ENCODE results near the gene PDE4B. TPM values are rescaled to one million over a fixed set of nuclear protein-coding genes. Genes with fewer than 3 reads are reported as not detected.
"Not testable (repeated sequence)": the region's sequence is repeated elsewhere in the genome, so short reads cannot be mapped to it uniquely, and the experiment has no call there.

The PDE4B gene
- polyA plus RNA-seq, 6 donors from 2014 or later: 126 to 400 (median 150) TPM

- H3K9me3 Mint-ChIP-seq: peaks cover 0 to 4% (median 0%) of the 10 kb centered on the region in 7 donors
- no peaks in the 10 kb centered on the region for H3K4me1 Mint-ChIP-seq
- DNase-seq (no peak), ATAC-seq (ENCODE audit: low read depth in 2 of 2) (no peak)
- H3K27ac Mint-ChIP-seq: peak overlapping the region in 1 of 6 donors; percentile 65
- no peak overlapping the region for H3K4me3 Mint-ChIP-seq
- peaks cover 0 to 42% (median 0%) of the 10 kb centered on the region in 3 donors for H3K27me3 Mint-ChIP-seq
- no peaks in the 10 kb centered on the region for H3K36me3 Mint-ChIP-seq
Measured at GRCh38 chr1:66084442-66084841, 291.7 kb downstream of the PDE4B start.

- DNase-seq (no peak), ATAC-seq (ENCODE audit: low read depth in 2 of 2) (no peak)
- no peaks in the 10 kb centered on the region for H3K4me1 Mint-ChIP-seq
- peaks cover 0 to 40% (median 0%) of the 10 kb centered on the region in 3 donors for H3K27me3 Mint-ChIP-seq
- H3K9me3 Mint-ChIP-seq: peaks cover 0 to 4% (median 0%) of the 10 kb centered on the region in 7 donors
- H3K36me3 Mint-ChIP-seq: no peaks in the 10 kb centered on the region
- H3K27ac Mint-ChIP-seq: no peak overlapping the region
- no peak overlapping the region for H3K4me3 Mint-ChIP-seq
Measured at GRCh38 chr1:66085600-66085999, 292.9 kb downstream of the PDE4B start.

- Mint-ChIP-seq H3K36me3 (no peaks in the 10 kb centered on the region), H3K27me3 (peaks cover 0 to 22% (median 0%) of the 10 kb centered on the region in 3 donors), H3K4me1 (no peaks in the 10 kb centered on the region), H3K4me3 (no peak overlapping the region), H3K9me3 (peaks cover 0 to 4% (median 0%) of the 10 kb centered on the region in 7 donors), H3K27ac (peak overlapping the region in 1 of 6 donors; percentile 1)
- DNase-seq: no peak
- no peak for ATAC-seq (ENCODE audit: low read depth in 2 of 2)
Measured at GRCh38 chr1:66088787-66089186, 296.1 kb downstream of the PDE4B start.

- ATAC-seq (ENCODE audit: low read depth in 2 of 2): no peak
- Mint-ChIP-seq H3K4me1 (no peaks in the 10 kb centered on the region), H3K27me3 (peaks cover 0 to 1% (median 0%) of the 10 kb centered on the region in 3 donors), H3K36me3 (no peaks in the 10 kb centered on the region), H3K27ac (no peak overlapping the region), H3K9me3 (peaks cover 0 to 4% (median 0%) of the 10 kb centered on the region in 7 donors), H3K4me3 (no peak overlapping the region)
- DNase-seq: no peak
Measured at GRCh38 chr1:66090859-66091457, 298.3 kb downstream of the PDE4B start.

- no peak overlapping the region for H3K4me3 Mint-ChIP-seq
- no peaks in the 10 kb centered on the region for H3K27me3 Mint-ChIP-seq
- H3K36me3 Mint-ChIP-seq: no peaks in the 10 kb centered on the region
- H3K4me1 Mint-ChIP-seq: no peaks in the 10 kb centered on the region
- no peak overlapping the region for H3K27ac Mint-ChIP-seq
- ATAC-seq (ENCODE audit: low read depth in 2 of 2): no peak
- DNase-seq: no peak
- peaks cover 0 to 6% (median 5%) of the 10 kb centered on the region in 7 donors for H3K9me3 Mint-ChIP-seq
Measured at GRCh38 chr1:66095190-66095589, 302.5 kb downstream of the PDE4B start.

- H3K27ac Mint-ChIP-seq; H3K27me3 Mint-ChIP-seq; H3K36me3 Mint-ChIP-seq; DNase-seq; H3K4me3 Mint-ChIP-seq; H3K4me1 Mint-ChIP-seq; ATAC-seq (ENCODE audit: low read depth in 2 of 2): not testable (repeated sequence)
- peaks cover 0 to 30% (median 11%) of the 10 kb centered on the region in 7 donors for H3K9me3 Mint-ChIP-seq
Measured at GRCh38 chr1:66100959-66101358, 308.3 kb downstream of the PDE4B start.

- not testable (repeated sequence) for H3K36me3 Mint-ChIP-seq; H3K27me3 Mint-ChIP-seq; H3K27ac Mint-ChIP-seq; H3K4me3 Mint-ChIP-seq; DNase-seq; H3K4me1 Mint-ChIP-seq; ATAC-seq (ENCODE audit: low read depth in 2 of 2)
- peaks cover 0 to 27% (median 11%) of the 10 kb centered on the region in 7 donors for H3K9me3 Mint-ChIP-seq
Measured at GRCh38 chr1:66104076-66104475, 311.4 kb downstream of the PDE4B start.

GRCh38 chr1:66108624-66109023 is 315.9 kb downstream of the PDE4B start:
- Mint-ChIP-seq H3K27me3 (peaks cover 0 to 6% (median 0%) of the 10 kb centered on the region in 3 donors), H3K4me3 (no peak overlapping the region), H3K4me1 (no peaks in the 10 kb centered on the region), H3K27ac (peak overlapping the region in 1 of 6 donors; percentile 36), H3K36me3 (no peaks in the 10 kb centered on the region), H3K9me3 (peaks cover 0 to 4% (median 0%) of the 10 kb centered on the region in 7 donors)
- DNase-seq: no peak
- ATAC-seq (ENCODE audit: low read depth in 2 of 2): no peak

GRCh38 chr1:66112744-66113400 is 320.2 kb downstream of the PDE4B start:
- Mint-ChIP-seq H3K36me3 (no peaks in the 10 kb centered on the region), H3K4me1 (no peaks in the 10 kb centered on the region), H3K4me3 (no peak overlapping the region), H3K27me3 (peaks cover 0 to 6% (median 0%) of the 10 kb centered on the region in 3 donors), H3K9me3 (no peaks in the 10 kb centered on the region), H3K27ac (no peak overlapping the region)
- DNase-seq (no peak), ATAC-seq (ENCODE audit: low read depth in 2 of 2) (no peak)

- H3K36me3 Mint-ChIP-seq: no peaks in the 10 kb centered on the region
- peak in 1 of 2 donors; percentile 36 for ATAC-seq (ENCODE audit: low read depth in 2 of 2)
- no peaks in the 10 kb centered on the region for H3K9me3 Mint-ChIP-seq
- H3K4me1 Mint-ChIP-seq: no peaks in the 10 kb centered on the region
- H3K4me3 Mint-ChIP-seq: no peak overlapping the region
- H3K27me3 Mint-ChIP-seq: peaks cover 4 to 29% (median 24%) of the 10 kb centered on the region in 3 donors
- H3K27ac Mint-ChIP-seq: peak overlapping the region in 1 of 6 donors; percentile 24
- DNase-seq: no peak
Measured at GRCh38 chr1:66119148-66119547, 326.5 kb downstream of the PDE4B start.

- Mint-ChIP-seq H3K4me3 (no peak overlapping the region), H3K9me3 (peaks cover 0 to 11% (median 7%) of the 10 kb centered on the region in 7 donors), H3K36me3 (no peaks in the 10 kb centered on the region), H3K27me3 (peaks cover 4 to 37% (median 34%) of the 10 kb centered on the region in 3 donors), H3K27ac (no peak overlapping the region), H3K4me1 (no peaks in the 10 kb centered on the region)
- ATAC-seq (ENCODE audit: low read depth in 2 of 2) (no peak), DNase-seq (no peak)
Measured at GRCh38 chr1:66124670-66125069, 332.0 kb downstream of the PDE4B start.

GRCh38 chr1:66128641-66129040 is 335.9 kb downstream of the PDE4B start:
- peak overlapping the region in 2 of 6 donors; percentile 17 to 74 for H3K27ac Mint-ChIP-seq
- peaks cover 0 to 19% (median 10%) of the 10 kb centered on the region in 7 donors for H3K9me3 Mint-ChIP-seq
- not testable (repeated sequence) for H3K4me1 Mint-ChIP-seq, H3K4me3 Mint-ChIP-seq, H3K36me3 Mint-ChIP-seq
- peak; percentile 32 to 45 for ATAC-seq (ENCODE audit: low read depth in 2 of 2)
- peak; percentile 3 for DNase-seq
- peaks cover 6 to 14% (median 12%) of the 10 kb centered on the region in 3 donors for H3K27me3 Mint-ChIP-seq

- H3K4me1 Mint-ChIP-seq: peaks cover 0 to 7% (median 4%) of the 10 kb centered on the region in 3 donors
- DNase-seq (no peak), ATAC-seq (ENCODE audit: low read depth in 2 of 2) (no peak)
- H3K9me3 Mint-ChIP-seq: peaks cover 0 to 19% (median 9%) of the 10 kb centered on the region in 7 donors
- no peaks in the 10 kb centered on the region for H3K36me3 Mint-ChIP-seq
- H3K4me3 Mint-ChIP-seq: no peak overlapping the region
- H3K27me3 Mint-ChIP-seq: peaks cover 0 to 13% (median 13%) of the 10 kb centered on the region in 3 donors
- no peak overlapping the region for H3K27ac Mint-ChIP-seq
Measured at GRCh38 chr1:66132324-66132723, 339.6 kb downstream of the PDE4B start.

GRCh38 chr1:66134004-66134403 is 341.3 kb downstream of the PDE4B start:
- no peak for ATAC-seq (ENCODE audit: low read depth in 2 of 2)
- no peak for DNase-seq

More at GRCh38 chr1:66134004-66134403, 341.3 kb downstream of the PDE4B start:
- H3K27me3 Mint-ChIP-seq: peaks cover 0 to 14% (median 13%) of the 10 kb centered on the region in 3 donors
- H3K9me3 Mint-ChIP-seq: peaks cover 0 to 11% (median 2%) of the 10 kb centered on the region in 7 donors
- no peak overlapping the region for H3K27ac Mint-ChIP-seq
- no peaks in the 10 kb centered on the region for H3K36me3 Mint-ChIP-seq
- no peak overlapping the region for H3K4me3 Mint-ChIP-seq
- peaks cover 0 to 7% (median 4%) of the 10 kb centered on the region in 3 donors for H3K4me1 Mint-ChIP-seq

Data from naive B cell (primary cell).